HEK293 (cell line): Measurements from ENCODE around the gene BMS1.

ENCODE experiments used
- ZBTB17 ChIP-seq: fragments of 450-650 bp; formaldehyde crosslinking; IDR thresholded peaks from 2 replicates; pipeline ENCODE4 v1.5.1; 2016; ENCODE audit warnings: missing biosample characterization, missing genetic modification characterization
- ZBTB7A ChIP-seq: fragments of 450-650 bp; formaldehyde crosslinking; IDR thresholded peaks from 2 replicates; pipeline ENCODE4 v1.5.1; 2016; ENCODE audit warnings: low read depth, missing biosample characterization, missing genetic modification characterization
- ZBTB8A ChIP-seq: fragments of 450-650 bp; formaldehyde crosslinking; IDR thresholded peaks from 2 replicates; pipeline ENCODE4 v1.5.1; 2016; ENCODE audit warnings: missing biosample characterization, missing genetic modification characterization
- ZFP3 ChIP-seq: fragments of 450-650 bp; formaldehyde crosslinking; IDR thresholded peaks from 2 replicates; pipeline ENCODE4 v1.5.1; 2016; ENCODE audit warnings: low read depth, missing biosample characterization, missing genetic modification characterization
- ZNF155 ChIP-seq: fragments of 450-650 bp; formaldehyde crosslinking; IDR thresholded peaks from 2 replicates; pipeline ENCODE4 v1.5.1; 2016; ENCODE audit warnings: missing biosample characterization, missing genetic modification characterization
- ZNF324 ChIP-seq: fragments of 450-650 bp; formaldehyde crosslinking; IDR thresholded peaks from 2 replicates; pipeline ENCODE4 v1.5.1; 2016; ENCODE audit warnings: missing biosample characterization, missing genetic modification characterization
- TF ChIP-seq, protein P1 (sequence below): fragments of 450-650 bp; formaldehyde crosslinking; IDR thresholded peaks from 2 replicates; pipeline ENCODE4 v1.5.1; 2016; ENCODE audit warnings: missing biosample characterization, missing genetic modification characterization
- TF ChIP-seq, protein P2 (sequence below): fragments of 450-650 bp; formaldehyde crosslinking; IDR thresholded peaks from 2 replicates; pipeline ENCODE4 v1.5.1; 2016; ENCODE audit warnings: missing biosample characterization, missing genetic modification characterization
- TF ChIP-seq, protein P3 (sequence below): fragments of 450-650 bp; formaldehyde crosslinking; IDR thresholded peaks from 2 replicates; pipeline ENCODE4 v1.5.1; 2016; ENCODE audit warnings: missing biosample characterization, missing genetic modification characterization
- TF ChIP-seq, protein P4 (sequence below): fragments of 450-650 bp; formaldehyde crosslinking; IDR thresholded peaks from 2 replicates; pipeline ENCODE4 v1.5.1; 2017; ENCODE audit warnings: missing biosample characterization, missing genetic modification characterization
- TF ChIP-seq, protein P5 (sequence below): fragments of 450-650 bp; formaldehyde crosslinking; IDR thresholded peaks from 2 replicates; pipeline ENCODE4 v1.5.1; 2016; ENCODE audit warnings: missing biosample characterization, missing genetic modification characterization

DNA sequence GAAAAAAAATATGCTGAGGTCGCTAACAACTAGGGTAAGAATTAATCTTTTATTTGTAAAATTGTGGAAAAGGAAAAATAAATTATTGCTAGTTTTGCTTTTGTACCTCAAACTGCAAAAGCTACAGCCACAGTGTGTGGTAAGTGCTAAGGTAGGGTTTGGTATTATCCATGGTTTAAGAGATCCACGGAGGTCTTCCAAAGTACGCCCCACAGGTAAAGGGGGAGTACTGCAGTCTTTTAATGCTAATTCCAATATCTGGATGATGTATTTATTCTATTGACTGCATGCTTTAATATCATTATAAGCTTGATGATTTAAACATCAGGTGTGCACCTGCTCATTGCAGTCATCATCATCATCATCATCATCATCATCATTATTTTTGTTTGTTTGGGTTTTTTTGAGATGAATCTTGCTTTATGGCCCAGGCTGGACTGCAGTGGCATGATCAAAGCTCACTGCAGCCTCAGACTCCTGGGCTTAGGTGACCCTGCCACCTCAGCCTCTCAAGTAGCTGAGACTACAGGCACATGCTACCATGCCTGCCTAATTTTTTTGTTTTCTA is 38.4 kb upstream of the BMS1 start:
- TF ChIP-seq ZNF324 (tag by site-specific recombination): no peak
- TF ChIP-seq, protein P1, sequence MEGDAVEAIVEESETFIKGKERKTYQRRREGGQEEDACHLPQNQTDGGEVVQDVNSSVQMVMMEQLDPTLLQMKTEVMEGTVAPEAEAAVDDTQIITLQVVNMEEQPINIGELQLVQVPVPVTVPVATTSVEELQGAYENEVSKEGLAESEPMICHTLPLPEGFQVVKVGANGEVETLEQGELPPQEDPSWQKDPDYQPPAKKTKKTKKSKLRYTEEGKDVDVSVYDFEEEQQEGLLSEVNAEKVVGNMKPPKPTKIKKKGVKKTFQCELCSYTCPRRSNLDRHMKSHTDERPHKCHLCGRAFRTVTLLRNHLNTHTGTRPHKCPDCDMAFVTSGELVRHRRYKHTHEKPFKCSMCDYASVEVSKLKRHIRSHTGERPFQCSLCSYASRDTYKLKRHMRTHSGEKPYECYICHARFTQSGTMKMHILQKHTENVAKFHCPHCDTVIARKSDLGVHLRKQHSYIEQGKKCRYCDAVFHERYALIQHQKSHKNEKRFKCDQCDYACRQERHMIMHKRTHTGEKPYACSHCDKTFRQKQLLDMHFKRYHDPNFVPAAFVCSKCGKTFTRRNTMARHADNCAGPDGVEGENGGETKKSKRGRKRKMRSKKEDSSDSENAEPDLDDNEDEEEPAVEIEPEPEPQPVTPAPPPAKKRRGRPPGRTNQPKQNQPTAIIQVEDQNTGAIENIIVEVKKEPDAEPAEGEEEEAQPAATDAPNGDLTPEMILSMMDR (tag by site-specific recombination): no peak
- no peak for TF ChIP-seq ZBTB7A (tag by site-specific recombination)
- TF ChIP-seq ZBTB17: no peak
- no peak for TF ChIP-seq ZBTB8A (tag by site-specific recombination)
- TF ChIP-seq, protein P2, sequence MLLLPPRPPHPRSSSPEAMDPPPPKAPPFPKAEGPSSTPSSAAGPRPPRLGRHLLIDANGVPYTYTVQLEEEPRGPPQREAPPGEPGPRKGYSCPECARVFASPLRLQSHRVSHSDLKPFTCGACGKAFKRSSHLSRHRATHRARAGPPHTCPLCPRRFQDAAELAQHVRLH: no peak
- TF ChIP-seq, protein P3, sequence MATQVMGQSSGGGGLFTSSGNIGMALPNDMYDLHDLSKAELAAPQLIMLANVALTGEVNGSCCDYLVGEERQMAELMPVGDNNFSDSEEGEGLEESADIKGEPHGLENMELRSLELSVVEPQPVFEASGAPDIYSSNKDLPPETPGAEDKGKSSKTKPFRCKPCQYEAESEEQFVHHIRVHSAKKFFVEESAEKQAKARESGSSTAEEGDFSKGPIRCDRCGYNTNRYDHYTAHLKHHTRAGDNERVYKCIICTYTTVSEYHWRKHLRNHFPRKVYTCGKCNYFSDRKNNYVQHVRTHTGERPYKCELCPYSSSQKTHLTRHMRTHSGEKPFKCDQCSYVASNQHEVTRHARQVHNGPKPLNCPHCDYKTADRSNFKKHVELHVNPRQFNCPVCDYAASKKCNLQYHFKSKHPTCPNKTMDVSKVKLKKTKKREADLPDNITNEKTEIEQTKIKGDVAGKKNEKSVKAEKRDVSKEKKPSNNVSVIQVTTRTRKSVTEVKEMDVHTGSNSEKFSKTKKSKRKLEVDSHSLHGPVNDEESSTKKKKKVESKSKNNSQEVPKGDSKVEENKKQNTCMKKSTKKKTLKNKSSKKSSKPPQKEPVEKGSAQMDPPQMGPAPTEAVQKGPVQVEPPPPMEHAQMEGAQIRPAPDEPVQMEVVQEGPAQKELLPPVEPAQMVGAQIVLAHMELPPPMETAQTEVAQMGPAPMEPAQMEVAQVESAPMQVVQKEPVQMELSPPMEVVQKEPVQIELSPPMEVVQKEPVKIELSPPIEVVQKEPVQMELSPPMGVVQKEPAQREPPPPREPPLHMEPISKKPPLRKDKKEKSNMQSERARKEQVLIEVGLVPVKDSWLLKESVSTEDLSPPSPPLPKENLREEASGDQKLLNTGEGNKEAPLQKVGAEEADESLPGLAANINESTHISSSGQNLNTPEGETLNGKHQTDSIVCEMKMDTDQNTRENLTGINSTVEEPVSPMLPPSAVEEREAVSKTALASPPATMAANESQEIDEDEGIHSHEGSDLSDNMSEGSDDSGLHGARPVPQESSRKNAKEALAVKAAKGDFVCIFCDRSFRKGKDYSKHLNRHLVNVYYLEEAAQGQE (tag by site-specific recombination): no peak
- no peak for TF ChIP-seq ZFP3
- TF ChIP-seq, protein P4, sequence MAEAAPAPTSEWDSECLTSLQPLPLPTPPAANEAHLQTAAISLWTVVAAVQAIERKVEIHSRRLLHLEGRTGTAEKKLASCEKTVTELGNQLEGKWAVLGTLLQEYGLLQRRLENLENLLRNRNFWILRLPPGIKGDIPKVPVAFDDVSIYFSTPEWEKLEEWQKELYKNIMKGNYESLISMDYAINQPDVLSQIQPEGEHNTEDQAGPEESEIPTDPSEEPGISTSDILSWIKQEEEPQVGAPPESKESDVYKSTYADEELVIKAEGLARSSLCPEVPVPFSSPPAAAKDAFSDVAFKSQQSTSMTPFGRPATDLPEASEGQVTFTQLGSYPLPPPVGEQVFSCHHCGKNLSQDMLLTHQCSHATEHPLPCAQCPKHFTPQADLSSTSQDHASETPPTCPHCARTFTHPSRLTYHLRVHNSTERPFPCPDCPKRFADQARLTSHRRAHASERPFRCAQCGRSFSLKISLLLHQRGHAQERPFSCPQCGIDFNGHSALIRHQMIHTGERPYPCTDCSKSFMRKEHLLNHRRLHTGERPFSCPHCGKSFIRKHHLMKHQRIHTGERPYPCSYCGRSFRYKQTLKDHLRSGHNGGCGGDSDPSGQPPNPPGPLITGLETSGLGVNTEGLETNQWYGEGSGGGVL (tag by site-specific recombination): no peak
- TF ChIP-seq ZNF155 (tag by site-specific recombination): no peak
- TF ChIP-seq, protein P5, sequence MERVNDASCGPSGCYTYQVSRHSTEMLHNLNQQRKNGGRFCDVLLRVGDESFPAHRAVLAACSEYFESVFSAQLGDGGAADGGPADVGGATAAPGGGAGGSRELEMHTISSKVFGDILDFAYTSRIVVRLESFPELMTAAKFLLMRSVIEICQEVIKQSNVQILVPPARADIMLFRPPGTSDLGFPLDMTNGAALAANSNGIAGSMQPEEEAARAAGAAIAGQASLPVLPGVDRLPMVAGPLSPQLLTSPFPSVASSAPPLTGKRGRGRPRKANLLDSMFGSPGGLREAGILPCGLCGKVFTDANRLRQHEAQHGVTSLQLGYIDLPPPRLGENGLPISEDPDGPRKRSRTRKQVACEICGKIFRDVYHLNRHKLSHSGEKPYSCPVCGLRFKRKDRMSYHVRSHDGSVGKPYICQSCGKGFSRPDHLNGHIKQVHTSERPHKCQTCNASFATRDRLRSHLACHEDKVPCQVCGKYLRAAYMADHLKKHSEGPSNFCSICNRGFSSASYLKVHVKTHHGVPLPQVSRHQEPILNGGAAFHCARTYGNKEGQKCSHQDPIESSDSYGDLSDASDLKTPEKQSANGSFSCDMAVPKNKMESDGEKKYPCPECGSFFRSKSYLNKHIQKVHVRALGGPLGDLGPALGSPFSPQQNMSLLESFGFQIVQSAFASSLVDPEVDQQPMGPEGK (tag by site-specific recombination): no peak
